SJSA1 (cell line): ENCODE data around the gene KCNJ6. TPM values are rescaled to one million over a fixed set of nuclear protein-coding genes. Genes with fewer than 3 reads are reported as not detected.

Experiments
- DNase-seq, 2 experiments: peaks; one replicate each; pipeline ENCODE4 v3.0.0-alpha.2; 2015 to 2020; ENCODE audit warnings: low spot score in 2 of 2, low read depth in 1 of 2
- H3K27ac ChIP-seq: fragments of 250-450 bp; sonication (Bioruptor Pico); 2 replicates; pipeline ENCODE4 v1.5.1; 2020; ENCODE audit warnings: mild to moderate bottlenecking, moderate library complexity
- H3K27me3 ChIP-seq: fragments of 250-450 bp; sonication (Bioruptor Pico); replicated peaks from 2 replicates; pipeline ENCODE4 v1.5.1; 2020; ENCODE audit warnings: mild to moderate bottlenecking, moderate library complexity
- H3K36me3 ChIP-seq: fragments of 250-450 bp; sonication (Bioruptor Pico); 2 replicates; pipeline ENCODE4 v1.5.1; 2020; ENCODE audit warnings: mild to moderate bottlenecking
- H3K4me1 ChIP-seq: fragments of 250-450 bp; sonication (Bioruptor Pico); replicated peaks from 2 replicates; pipeline ENCODE4 v1.6.1; 2021; ENCODE audit warnings: mild to moderate bottlenecking
- H3K4me3 ChIP-seq: fragments of 250-450 bp; sonication (Bioruptor Pico); 2 replicates; pipeline ENCODE4 v1.5.1; 2020; ENCODE audit warnings: mild to moderate bottlenecking
- H3K9me3 ChIP-seq: fragments of 250-450 bp; sonication (Bioruptor Pico); replicated peaks from 2 replicates; pipeline ENCODE4 v1.5.1; 2020; ENCODE audit warnings: mild to moderate bottlenecking
- total RNA-seq: library from RNA; depleted of rRNA; stranded (reverse); fragments of >200 nt; shearing (Covaris generic); gene quantifications from 2 replicates; pipeline ENCODE4 v1.2.3, GENCODE V29; 2014

The KCNJ6 gene
- total RNA-seq, 1 experiment from 2014 or later = 0.24 TPM

DNA sequence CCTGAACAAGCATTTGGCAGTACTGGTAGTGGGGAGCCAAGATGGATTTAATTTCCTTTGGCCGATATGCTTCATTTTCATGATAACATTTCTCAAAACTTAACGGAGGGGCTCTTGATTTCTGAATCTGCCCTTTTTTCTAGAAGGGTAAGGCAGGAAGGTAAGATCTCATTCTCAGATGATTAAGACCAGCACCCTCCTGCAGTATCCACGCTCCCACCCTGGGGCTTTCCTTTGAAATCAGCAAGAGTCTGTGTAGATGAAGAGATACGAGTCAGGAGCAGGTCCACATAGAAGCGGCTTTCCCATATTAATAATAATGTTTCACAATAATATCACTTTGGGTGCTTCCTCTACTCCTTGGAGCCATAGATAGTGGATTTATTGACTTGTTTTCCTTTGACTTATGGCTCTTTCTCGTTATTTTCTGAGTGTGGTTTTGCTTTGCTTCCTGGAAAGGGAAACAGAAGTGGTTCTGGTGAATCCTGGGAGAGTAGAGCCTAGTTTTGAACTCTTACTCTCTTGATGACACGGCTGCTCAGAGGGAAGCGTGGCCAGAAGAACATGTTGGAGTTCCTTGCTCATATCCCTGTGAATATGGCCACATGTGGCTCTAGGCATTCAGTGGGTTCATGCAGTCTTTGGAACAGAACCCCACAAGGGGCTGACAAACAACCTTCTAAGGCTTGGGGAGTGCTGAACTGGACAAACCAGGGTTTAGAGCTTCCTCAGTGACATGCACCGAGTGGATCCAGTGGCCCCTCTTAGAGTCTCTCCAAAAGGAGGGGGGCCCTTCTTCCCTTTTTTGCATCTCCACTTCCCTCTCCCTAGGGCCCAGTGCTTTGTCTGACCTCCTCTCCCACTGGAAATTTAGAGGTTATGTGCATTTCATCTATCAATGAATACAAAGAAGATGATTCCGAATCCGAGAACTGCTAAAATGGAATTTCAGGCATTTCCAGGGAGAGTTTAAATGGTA is 354.0 kb downstream of the KCNJ6 start:
- no peak for DNase-seq
- no peaks in the 10 kb centered on the region for H3K27me3 ChIP-seq
- H3K36me3 ChIP-seq = no peaks in the 10 kb centered on the region; the same call in 1 of the 2 replicates
- H3K27ac ChIP-seq = no peak overlapping the region
- no peaks in the 10 kb centered on the region for H3K9me3 ChIP-seq
- H3K4me3 ChIP-seq = no peak overlapping the region
- H3K4me1 ChIP-seq = peaks cover 24% of the 10 kb centered on the region

DNA sequence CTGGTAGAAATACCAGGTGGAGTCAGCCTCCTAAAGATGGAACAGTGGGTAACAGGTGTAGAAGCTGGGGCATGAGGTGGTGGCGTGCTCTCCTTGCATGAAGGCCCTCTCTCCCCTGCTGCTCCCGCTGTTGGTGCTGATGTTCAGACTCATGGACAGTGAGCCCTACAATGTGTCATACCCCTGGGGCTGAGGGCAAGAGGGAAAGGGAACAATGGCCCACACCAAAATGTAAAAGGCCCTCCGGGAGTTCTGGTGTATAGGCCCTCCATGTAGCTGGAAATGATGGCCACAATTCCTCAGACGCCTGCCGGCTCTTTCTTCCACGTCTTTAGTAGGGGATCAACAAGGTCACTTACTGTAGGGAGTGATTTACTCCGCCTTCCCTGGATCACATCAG is 354.8 kb downstream of the KCNJ6 start:
- no peak for DNase-seq
- H3K27me3 ChIP-seq = no peaks in the 10 kb centered on the region
- no peak overlapping the region for H3K4me3 ChIP-seq
- H3K27ac ChIP-seq = no peak overlapping the region
- H3K4me1 ChIP-seq = peaks cover 24% of the 10 kb centered on the region
- H3K9me3 ChIP-seq = no peaks in the 10 kb centered on the region
- H3K36me3 ChIP-seq = no peaks in the 10 kb centered on the region; the same call in 1 of the 2 replicates

DNA sequence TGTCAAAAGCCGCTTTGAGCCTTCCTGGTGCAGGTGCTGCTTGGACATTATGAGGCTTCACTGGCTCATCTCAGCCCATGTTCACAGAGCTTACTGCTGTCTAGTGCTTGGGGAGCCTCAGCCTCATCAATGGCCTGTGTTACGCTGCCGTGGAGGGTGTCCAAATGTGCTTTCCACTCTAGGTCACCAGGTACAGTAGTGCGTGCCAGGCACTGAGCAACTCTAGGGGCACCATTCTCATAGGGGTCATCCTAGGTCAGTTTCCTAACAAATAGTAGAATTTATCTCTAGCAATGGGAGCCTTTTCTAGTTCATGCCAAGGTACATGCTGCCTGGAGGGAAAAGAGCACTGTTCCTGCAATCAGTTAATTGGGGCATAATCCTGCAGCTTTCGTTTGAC is 355.9 kb downstream of the KCNJ6 start:
- Histone ChIP-seq H3K4me1 (peaks cover 22% of the 10 kb centered on the region), H3K27me3 (no peaks in the 10 kb centered on the region), H3K4me3 (no peak overlapping the region), H3K36me3 (no peaks in the 10 kb centered on the region; the same call in 1 of the 2 replicates), H3K9me3 (no peaks in the 10 kb centered on the region), H3K27ac (no peak overlapping the region)
- no peak for DNase-seq

DNA sequence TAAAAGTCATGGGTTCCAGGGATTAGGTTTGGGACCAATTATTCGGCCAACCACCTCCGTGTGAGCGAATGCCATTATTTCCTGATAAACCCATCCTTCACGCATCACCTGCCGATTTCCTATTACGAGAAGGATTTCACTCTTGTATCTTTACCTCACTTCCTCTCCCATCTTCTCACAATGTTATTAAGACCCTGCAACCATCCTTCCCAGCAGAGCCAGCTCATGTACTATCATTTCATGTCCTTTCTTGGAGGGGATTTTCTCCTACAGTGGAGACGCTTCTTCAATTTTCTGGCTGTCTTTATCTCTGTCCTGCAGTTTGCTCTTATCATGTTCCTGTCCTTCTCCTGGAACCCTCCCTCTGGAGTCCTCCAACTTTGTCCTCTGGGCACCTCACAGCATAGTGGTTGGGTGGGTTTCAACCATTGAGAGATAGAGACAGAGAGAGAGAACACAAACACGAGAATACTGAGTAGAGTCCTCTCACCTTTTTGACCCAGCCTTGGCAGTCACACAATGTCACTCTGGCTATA is 357.5 kb downstream of the KCNJ6 start:
- Histone ChIP-seq H3K36me3 (no peaks in the 10 kb centered on the region; the same call in 1 of the 2 replicates), H3K27ac (no peak overlapping the region), H3K4me3 (no peak overlapping the region), H3K4me1 (peaks cover 8% of the 10 kb centered on the region), H3K9me3 (no peaks in the 10 kb centered on the region), H3K27me3 (no peaks in the 10 kb centered on the region)
- no peak for DNase-seq
